HG02981 (cell line): Measurements from ENCODE around the gene ZNF362.
A peak's percentile ranks its signal among the peaks of the same experiment; 100 is the strongest.
"Not testable (repeated sequence)": the region's sequence is repeated elsewhere in the genome, so short reads cannot be mapped to it uniquely, and the experiment has no call there.

Source experiments
- ATAC-seq: cut with Tn5 transposase; IDR thresholded peaks from one replicate; pipeline ENCODE4 v1.9.1; 2021; ENCODE audit warnings: mild to moderate bottlenecking, moderate library complexity; ENCODE audit not compliant: unreplicated experiment

The ZNF362 gene, protein sequence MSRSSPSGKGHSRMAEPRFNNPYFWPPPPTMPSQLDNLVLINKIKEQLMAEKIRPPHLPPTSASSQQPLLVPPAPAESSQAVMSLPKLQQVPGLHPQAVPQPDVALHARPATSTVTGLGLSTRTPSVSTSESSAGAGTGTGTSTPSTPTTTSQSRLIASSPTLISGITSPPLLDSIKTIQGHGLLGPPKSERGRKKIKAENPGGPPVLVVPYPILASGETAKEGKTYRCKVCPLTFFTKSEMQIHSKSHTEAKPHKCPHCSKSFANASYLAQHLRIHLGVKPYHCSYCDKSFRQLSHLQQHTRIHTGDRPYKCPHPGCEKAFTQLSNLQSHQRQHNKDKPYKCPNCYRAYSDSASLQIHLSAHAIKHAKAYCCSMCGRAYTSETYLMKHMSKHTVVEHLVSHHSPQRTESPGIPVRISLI

DNA sequence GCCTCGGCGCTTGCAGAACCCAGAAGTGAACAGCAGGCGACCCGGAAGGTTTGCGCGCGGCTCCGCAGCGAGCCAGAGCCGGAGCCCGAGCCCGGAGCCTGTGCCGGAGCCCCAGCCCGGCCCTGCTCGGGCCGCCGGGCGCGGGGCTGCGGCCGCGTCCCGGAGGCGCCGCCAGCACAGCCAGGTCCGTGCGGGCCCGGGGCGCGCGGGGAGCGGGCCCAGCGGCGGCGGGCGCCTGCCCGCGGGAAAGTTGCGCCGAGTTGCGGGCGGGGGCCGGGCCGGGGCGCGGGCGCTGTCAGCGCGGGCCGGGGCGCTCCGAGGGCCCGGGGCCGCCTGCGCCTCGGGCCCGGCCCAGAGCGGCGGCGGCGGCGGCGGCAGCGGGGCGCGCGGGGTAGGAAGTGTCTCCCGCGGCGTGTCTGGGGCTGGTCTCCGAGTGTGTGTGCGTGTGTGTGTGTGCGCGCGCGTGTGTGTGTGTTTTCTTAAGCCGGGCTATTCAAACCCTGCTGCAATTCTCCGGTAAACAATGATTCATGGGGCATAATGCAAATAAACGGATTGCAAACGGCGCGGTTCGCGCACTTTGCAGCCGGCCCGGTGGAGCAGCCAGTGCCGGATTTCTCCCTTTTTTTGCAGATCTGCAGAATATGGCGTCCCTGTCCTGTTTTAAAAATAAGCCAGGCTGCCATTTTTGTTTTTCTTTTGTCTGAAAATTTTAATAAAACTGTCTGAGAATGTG, at the start of gene ZNF362:
Gene ZNF362, plus strand, starts transcription at position 22 of the 736 bp plus-strand sequence. CDS start 14,083 bp downstream, outside the sequence.
- ATAC-seq, result peak; percentile 47

DNA sequence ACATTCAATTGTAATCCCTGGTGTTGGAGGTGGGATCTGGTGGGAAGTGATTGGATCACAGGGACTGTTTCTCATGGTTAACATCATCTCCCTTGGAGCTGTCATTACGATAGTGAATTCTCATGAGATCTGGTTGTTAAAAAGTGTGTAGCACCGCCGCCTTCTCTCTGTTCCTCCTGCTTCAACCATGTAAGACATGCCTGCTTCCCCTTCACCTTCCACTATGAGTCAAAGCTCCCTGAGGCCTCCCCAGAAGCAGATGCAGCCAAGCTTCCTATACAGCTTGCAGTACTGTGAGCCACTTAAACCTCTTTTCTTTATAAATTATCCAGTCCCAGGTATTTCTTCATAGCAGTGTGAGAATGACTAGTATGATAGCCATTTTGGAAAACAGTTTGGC, 44.3 kb upstream of the ZNF362 start:
- ATAC-seq, result no peak

DNA sequence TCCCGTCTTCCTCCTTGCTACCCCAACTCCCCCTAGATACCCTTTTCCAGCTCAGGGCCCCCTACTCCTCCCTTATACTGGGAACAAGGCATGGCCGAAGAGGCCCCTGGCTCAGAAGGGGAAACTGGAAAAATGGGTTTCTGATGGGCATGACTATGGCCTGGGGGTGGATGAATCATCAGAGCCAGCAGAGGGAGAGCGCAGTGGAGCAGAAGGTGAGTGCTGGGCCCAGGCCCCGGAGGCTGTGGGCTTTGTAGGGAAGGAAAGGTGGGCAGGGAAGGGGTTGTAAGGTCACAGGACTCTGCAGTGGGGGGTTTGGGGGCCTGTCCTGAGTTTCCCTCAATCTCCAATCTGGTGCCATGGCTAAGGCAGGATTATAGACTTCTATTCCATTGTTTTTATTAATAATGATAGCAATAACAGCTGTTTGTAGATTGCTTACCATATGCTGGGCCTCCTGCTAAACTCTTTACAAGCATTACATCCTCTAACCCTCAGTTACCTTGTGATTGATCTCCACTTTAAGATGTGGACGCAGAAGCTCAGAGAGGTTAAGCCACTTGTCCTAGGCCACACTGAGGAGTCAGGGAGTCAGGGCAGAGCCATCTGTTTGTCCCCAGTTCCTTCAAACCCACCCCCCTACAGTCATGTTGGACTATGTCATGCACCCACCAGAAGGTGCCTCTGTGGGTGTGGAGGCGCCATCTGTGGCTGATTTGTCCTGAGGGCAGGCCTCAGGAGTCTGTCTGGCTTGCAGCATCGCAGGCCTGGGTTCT, 36.2 kb upstream of the ZNF362 start:
- no peak for ATAC-seq

DNA sequence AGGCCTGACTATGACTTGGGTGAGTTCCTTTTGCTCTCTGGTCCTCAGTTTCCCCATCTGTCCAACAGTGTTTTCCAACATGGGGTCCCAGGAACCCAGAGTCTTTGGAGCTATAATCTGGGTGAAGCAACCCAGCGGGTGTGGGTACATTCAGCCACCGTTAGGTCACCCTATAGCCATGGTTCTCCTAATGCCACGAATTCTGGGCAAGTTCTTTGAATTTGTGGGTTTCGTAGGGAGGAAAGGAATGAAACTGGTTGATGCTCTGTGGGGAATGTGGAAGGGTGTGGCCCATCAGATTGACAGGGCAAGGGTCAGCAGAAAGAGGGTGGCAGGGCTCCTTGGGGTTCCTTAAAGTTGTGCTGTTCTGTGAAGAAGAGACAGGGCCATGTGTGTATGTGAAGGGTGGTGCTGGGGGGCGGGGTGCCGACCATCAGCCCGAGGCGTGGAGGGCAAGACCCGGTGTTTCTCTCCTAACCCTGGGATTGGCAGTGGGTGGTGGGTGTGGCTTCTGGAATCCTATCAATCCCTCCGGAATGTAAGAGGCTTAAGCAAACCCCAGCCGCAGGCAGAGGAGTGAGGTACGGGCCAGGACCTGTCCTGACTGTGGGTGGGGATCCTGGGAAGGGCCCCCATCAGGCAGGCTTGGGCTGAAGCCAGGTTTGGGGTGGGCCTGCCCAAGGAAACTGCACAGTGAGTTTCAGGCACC, 35.5 kb upstream of the ZNF362 start:
- ATAC-seq, result no peak

DNA sequence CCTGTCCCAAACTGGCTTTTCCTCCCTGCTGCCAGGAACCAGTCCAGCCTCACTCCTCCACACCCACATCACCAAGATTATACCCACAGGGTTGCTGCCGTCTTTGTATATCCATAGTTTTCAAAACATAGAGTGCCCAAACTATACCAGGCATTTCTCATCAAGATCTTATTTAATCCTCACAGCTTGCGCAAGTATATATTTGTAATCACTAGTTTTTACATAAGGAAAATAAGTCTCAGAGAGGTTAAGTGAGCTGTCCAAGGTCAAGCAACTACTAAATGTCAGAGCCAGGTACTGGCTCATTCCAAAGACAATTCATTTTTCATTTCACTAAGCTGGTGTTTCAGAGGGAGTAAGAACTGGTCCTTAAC, 34.9 kb upstream of the ZNF362 start:
- ATAC-seq, result no peak

DNA sequence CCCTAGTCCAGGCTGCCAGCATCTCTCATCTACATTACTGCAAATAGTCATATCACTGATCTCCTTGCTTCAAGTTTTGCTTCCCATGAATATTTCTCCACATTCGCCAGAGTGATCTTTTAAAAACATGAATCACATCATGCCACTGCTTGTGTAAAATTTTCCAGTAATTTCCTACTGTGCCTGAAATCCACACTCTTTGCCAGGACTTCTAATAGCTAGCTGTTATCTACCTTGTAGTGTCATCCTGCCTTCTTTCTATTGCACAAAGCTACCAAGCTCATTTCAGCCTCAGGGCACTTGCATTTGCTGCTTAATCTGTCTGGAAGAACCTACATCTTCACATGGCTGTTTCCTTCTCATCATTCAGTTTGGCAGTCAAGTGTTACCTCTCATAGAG, 33.9 kb upstream of the ZNF362 start:
- no peak for ATAC-seq

DNA sequence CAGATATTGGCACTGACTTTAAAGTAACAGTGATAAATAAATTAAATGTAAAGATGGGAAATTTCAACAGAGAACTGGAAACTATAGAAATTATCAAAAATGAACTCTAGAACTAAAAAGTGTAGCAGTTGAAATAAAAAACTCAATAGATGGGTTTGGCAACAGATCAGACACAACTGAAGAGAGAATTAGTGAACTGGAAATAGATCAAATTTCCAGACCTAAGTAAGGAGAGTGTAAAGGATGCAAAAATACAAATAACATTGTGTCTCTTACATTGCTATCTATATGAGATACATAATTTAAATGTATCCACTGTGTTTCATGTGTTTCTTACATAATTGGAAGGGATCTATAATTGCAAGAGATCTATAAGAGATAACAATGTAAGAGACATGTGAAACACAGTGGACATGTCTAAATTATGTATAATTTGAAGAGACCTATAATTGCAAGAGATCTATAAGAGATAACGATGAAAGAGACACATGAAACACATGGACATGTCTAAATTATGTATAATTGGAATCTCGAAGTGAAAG, 32.1 kb upstream of the ZNF362 start:
- no peak for ATAC-seq

DNA sequence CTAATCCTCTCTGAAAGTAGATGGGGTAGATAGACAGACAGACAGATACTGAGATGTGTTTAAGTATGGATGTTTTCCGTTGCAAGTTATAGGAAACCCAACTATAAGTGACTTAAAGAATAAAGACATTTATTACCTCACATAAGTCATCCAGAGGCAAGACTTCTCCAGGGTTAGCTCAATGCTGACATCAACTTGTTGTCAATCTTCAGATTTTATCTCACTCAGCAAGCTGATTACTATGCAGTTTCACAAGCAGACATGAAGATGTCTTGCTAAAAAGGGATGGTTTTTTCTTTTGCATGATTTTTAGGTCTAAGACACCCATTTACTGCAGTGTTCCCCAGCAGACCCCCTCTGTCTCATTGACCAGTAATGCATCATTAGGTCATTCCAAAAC, 30.7 kb upstream of the ZNF362 start:
- ATAC-seq, result no peak

DNA sequence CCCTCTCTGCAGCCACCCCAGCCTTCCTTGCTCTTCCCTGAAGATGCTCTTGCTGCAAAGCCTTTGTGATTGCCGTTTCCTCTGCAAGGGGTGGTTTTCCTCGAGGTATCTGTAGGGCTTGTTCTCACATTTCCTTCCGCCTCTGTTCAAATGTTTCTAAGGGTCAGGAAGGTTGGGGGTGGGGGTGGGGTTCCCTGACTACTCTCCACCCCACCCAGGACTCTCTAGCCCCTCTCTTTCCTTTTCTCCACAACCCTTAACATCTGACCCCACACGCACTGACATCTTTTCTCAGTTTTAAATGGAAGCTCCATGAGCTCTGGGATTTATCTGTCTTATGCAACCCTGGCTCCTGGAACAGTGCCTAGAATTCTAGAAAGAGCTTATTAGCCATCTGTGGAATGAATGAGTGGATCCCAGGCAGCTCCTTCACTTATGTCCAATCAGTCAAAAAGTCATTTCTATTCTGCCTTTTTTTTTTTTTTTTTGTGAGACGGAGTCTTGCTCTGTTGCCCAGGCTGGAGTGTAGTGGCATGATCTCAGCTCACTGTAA, 27.3 kb upstream of the ZNF362 start:
- ATAC-seq, result no peak

DNA sequence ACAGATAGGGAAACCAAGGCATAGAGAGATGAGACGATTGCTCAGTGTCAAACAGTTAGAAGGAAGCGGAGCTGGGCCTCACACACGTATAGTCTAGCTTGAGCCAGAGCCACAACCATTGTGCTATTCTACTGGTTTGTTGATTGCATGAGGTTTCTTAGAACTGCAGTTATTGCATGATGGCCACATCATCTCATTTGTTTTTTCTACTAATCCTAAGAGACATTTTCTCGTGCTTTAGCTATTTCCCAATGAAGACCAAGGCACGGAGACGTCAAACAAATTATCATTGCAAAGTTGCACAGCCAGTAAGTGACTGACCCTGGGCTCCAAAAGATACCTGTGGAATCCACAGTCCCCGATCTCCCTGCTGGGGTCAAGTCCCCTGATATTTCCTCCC, 25.1 kb upstream of the ZNF362 start:
- no peak for ATAC-seq

DNA sequence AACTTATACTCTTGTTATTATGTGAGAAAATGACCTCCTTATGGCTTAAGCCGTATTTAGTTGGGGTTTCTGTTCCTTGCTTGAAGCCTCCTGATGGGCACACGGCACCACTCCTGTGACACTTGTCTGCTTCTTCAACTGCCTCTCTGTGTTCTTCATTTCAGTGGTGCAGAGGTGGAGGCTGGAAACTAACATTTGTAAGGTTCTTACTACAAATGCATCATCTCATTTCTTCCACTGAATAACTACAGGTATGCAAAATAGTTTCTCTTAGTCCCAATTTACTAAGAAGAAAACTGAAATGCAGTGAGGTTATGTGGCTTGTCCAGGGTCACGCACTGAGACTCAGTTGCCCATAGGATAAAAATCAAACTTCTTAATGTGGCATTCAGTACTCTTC, 23.6 kb upstream of the ZNF362 start:
- no peak for ATAC-seq

DNA sequence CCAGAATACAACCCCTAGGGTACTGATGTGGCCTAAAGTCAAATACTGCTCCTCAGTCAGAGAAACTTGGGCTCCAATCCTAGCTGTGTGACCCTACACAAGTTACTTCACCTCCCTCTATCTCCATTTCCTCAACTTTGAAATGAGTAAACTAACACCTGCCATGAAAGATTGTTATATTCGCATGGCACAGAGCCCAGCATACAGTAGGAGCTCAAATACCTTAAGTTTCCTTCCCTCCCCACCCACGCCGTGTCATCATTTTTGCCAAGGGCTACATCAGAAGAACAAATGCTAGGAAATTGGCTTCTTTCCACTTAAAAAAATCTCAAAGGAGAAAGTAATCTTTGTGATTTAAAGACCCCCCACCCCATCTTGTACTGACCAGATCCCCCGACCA, 22.2 kb upstream of the ZNF362 start:
- no peak for ATAC-seq

DNA sequence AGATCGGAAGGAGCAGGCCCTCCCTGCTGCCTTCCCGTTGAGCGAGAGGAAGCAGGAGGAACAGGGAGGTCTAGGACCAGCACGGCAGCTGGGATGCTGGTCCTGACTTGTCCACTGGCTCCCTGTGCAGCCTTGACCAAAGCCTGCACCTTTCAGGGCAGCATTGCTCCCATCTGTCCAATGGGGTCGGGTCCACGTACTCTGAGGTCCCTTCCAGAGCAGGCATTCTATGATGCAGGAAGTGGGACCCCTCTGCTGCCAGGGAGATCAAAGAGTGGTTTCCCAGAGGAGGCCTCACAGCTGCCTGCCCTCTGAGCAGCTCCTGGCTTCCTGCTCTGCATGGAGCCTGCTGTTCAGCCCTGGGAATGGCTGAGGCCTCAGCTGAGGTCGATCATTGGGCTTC, 21.7 kb upstream of the ZNF362 start:
- ATAC-seq, result no peak

DNA sequence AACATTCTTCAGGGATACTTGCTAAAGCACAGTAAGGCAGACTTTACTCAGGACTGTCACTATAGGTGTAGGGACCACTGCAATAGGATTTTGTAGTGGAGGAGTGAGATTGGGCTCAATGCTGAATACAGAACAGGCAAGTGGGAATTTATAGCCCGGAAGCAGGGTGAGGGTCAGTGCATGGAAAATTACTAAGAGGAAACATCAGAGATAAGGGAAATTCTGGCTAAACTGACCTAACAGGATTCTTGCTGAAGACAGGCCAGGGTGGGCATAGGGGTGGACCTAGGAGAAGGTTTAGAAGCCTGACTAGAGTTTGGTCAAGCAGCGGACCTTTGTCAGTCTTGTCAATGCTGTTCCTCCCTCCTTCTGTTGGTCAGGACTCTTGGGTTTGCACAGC, 20.8 kb upstream of the ZNF362 start:
- ATAC-seq, result no peak

DNA sequence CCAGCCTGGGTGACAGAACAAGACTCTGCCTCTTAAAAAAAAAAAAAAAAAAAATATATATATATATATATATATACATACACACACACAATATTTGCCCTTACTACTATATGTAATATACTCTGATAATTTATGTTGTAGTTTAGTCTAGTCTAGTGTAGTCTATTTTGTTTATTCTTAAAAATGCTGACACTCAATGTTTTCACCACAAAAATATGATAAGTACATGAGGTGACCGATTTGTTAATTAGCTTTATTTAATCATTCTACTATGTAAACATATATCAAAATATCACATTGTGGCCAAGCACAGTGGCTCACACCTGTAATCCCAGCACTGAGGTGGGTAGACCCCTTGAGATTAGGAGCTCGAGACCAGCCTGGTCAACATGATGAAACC, 19.8 kb upstream of the ZNF362 start:
- ATAC-seq, result no peak

DNA sequence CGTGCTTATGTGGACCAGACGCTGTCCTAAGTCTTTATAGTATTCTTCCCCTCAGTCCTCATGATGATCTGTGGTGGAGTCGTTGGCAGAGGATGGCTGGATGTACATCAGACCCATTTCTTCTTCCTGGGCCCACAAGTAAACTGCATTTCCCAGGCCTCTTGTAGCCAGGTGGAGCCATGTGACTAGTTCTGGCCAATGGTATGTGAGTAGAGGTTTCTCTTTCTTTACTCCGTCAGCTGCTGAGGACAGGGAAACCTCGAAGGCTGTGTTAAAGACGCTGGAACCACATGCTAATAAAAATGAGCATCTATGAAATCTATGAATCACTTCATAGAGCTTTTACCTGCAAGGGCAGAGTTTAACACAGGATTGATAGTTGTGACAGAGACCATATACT, 18.7 kb upstream of the ZNF362 start:
- no peak for ATAC-seq

DNA sequence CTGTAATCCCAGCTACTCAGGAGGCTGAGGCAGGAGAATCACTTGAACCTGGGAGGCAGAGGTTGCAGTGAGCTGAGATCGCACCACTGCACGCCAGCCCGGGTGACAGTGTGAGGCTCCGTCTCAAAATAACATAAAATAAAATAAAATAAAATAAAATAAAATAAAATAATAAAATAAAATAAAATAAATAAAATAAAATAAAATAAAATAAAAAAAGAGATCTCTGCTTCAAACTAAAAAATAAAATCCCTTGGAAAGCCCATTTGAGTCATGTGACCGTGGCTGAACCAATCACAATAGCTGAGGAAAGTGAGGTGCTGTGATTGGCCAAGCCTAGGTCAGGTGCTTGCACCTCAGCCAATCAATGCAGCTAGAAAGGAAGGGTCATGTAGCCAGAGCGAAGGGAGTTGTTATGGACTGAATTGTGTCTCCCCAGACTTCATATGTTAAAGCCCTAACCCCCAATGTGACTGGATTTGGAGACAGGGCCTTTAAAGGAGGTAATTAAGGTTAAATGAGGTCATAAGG, 18.0 kb upstream of the ZNF362 start:
- not testable (repeated sequence) for ATAC-seq

DNA sequence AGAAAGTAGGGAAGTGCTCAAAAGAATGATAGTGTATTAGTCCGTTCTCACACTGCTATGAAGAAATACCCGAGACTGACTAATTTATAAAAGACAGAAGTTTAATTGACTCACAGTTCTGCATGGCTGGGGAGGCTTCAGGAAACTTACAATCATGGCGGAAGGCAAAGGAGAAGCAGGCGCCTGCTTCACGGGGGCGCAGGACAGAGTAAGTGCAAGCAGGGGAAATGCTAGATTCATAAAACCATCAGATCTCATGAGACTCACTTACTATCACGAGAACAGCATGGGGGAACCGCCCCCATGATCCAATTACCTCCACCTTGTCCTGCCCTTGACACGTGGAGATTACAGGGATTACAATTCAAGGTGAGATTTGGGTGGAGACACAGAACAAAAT, 16.9 kb upstream of the ZNF362 start:
- not testable (repeated sequence) for ATAC-seq

DNA sequence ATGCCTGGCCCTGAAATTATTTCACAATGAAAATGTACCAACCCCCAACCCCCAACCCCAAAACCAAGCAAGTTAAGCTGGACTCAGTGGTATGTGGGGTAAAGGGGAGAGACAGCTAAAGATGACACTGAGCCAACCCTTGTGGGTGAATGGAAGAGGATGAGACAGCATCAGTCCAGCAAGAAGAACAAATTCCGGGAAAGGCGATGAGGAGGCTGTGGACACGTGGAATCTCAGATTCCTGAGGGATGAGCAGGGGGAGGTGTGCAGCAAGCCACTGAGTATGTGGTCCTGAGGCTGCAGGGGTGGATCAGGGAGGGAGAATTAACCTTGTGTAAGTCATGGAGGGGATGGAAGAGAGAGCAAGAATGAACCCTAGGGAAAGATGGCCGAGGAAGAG, 14.4 kb upstream of the ZNF362 start:
- ATAC-seq, result no peak

DNA sequence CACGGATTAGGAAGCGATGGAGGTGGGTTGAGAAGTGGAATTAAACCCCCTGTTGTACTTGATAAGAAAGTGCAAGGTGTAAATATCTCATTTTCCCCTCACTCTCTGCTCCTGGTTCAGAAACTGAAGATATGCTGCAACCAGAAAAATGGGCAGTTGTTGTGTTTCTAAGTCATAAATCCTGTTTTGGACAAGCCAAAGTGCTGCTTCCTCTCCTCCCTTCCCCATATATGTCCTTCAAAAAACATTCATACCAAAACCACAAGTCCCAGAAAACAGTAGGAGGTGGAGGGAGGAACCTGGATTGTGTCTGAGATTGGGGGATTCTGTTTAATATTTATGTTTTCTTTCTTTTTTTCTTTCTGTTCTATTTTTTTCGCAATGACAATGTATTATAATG, 13.6 kb upstream of the ZNF362 start:
- ATAC-seq, result no peak
